HG03060 (cell line): ENCODE results near the gene LGALS9.
"Not testable (repeated sequence)": the region's sequence is repeated elsewhere in the genome, so short reads cannot be mapped to it uniquely, and the experiment has no call there.

ENCODE experiments used
- ATAC-seq: cut with Tn5 transposase; IDR thresholded peaks from one replicate; pipeline ENCODE4 v1.9.1; 2021; ENCODE audit warnings: low read depth, moderate number of reproducible peaks; ENCODE audit not compliant: unreplicated experiment

Gene LGALS9

GRCh38 chr17:27670791-27671590 lies 40.0 kb downstream of the LGALS9 start:
- no peak for ATAC-seq

GRCh38 chr17:27671591-27671910 lies 40.6 kb downstream of the LGALS9 start:
- ATAC-seq = no peak

GRCh38 chr17:27671977-27672480 lies 41.0 kb downstream of the LGALS9 start:
- ATAC-seq = not testable (repeated sequence)

GRCh38 chr17:27674335-27674734 lies 43.3 kb downstream of the LGALS9 start:
- ATAC-seq = no peak

GRCh38 chr17:27677191-27677590 lies 46.2 kb downstream of the LGALS9 start:
- ATAC-seq = no peak

- ATAC-seq = not testable (repeated sequence)
Observed at GRCh38 chr17:27686322-27686721, 55.3 kb downstream of the LGALS9 start.

- no peak for ATAC-seq
Observed at GRCh38 chr17:27690882-27691281, 59.9 kb downstream of the LGALS9 start.

- not testable (repeated sequence) for ATAC-seq
Observed at GRCh38 chr17:27695254-27695814, 64.3 kb downstream of the LGALS9 start.
